SKM-1 treated with dmso at 0.1 percent for 144 hours (cell line): ENCODE data around the gene SNCAIP.
A peak's percentile ranks its signal among the peaks of the same experiment; 100 is the strongest.

Experiments used
- DNase-seq: peaks from one replicate; lab custom pipeline; 2025; ENCODE audit not compliant: unreplicated experiment; lab: John Stamatoyannopoulos, UW

SNCAIP gene

GRCh38 chr5:122394284-122394930 is 82.4 kb downstream of the SNCAIP start:
- DNase-seq: no peak

- DNase-seq: no peak
Measured at GRCh38 chr5:122398016-122398415, 86.0 kb downstream of the SNCAIP start.

DNA sequence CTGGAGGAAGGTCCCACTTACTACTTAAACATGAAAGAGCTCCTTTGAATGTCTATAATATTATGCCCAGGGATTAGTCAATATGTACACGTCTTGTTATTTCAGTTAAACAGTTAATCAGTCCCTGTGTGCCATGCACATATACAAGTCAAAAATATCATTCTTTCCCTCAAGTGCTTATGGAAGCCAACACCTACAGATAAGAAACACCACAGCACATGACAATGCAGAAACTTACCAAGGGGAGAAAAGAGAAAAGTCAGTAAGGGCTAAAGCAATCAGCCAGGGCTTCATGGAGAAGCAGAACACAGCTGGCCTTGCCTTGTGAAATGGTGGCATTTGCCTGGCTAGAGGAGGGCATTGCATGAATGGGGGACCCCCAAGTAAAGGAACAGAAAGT is 88.3 kb downstream of the SNCAIP start:
- DNase-seq: no peak

- DNase-seq: no peak
Measured at GRCh38 chr5:122400938-122401337, 88.9 kb downstream of the SNCAIP start.

DNA sequence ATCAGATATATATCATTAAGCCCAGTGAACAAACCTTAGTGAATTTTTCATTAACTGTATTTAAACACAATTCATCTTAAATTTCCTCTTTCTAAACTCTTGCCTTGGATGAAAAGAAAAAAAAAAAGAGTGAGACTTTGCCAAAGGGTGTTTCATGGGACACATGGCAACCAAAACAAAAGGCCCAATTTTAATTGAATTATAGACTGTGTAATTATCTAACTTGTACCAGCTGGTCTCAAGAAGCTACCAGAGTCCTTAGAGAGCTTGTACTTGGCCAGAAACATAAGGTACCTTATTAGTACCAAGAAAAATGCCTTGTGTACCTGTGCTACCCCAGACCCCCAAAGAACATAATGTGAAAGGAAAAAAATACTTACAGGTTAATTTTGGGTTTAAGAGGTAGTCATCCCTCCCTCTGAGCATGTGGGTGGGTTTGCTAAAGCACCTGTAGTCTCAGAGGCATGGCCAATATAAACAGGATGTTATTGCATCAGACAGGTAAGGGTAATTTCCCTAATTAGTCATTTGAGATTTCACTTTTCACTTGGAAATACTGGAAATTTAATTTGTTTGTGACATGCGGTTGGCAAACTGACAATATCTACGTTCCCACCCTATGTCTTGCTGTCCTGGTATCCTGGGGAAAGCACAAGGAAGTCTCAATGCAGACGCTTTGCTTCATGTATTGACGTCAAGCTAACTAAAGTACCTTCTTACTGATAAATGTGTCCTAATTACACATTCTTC is 90.1 kb downstream of the SNCAIP start:
- DNase-seq: no peak

DNA sequence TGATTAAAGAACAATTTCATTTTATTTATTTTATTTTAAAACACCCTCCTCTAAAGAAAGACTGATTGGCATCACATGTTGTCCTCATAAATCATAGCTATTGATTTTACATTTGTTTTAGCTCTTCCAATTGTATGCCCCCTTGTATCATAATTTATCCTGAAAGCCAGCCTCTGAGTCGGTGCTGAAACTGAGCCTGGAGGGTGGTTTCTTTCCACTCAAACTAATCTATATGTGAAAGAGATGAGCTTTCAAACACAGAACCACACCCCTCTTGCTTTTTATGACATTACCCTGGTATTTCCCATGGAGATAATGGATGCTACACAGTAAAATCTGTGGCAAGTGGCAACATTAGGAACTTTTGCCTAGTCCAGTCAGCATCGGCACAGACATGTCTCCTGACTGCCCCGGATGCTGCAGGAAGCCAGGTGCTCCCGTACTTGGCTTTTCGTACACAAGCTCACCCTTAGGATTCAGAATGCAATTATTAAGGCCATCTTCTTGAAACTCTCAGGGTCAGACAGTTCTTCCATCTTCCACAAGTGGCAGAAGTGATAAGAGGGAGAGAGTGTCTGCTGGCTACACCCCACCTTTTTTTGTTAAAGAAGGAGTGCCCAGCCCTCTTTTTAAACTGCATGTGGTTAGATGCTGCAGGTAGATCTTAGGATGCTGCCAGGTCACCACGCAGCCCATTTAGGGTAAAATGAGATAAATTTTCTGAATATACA is 91.1 kb downstream of the SNCAIP start:
- DNase-seq: no peak

DNA sequence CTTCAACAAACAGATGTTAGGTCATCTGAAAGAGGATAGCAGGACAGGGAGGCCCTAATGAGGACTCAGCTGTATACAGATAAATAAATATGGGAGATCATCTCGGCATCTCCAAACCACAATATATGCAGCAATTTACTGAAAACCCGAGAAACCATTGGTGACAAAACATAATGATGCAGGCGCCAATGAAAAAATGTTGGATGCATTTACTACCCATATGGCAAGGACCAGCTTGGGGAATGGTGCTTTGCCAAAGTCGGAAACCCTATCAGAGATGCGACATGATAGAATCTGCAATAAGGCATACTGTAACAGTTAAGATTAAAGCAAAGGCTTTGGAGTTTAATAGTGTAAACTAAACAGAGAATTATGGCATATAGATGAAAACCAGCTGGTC is 92.0 kb downstream of the SNCAIP start:
- no peak for DNase-seq

- no peak for DNase-seq
Measured at GRCh38 chr5:122404653-122405362, 92.8 kb downstream of the SNCAIP start.

- no peak for DNase-seq
Measured at GRCh38 chr5:122405751-122406150, 93.7 kb downstream of the SNCAIP start.

GRCh38 chr5:122406181-122406580 is 94.1 kb downstream of the SNCAIP start:
- no peak for DNase-seq

- no peak for DNase-seq
Measured at GRCh38 chr5:122408592-122409224, 96.7 kb downstream of the SNCAIP start.

DNA sequence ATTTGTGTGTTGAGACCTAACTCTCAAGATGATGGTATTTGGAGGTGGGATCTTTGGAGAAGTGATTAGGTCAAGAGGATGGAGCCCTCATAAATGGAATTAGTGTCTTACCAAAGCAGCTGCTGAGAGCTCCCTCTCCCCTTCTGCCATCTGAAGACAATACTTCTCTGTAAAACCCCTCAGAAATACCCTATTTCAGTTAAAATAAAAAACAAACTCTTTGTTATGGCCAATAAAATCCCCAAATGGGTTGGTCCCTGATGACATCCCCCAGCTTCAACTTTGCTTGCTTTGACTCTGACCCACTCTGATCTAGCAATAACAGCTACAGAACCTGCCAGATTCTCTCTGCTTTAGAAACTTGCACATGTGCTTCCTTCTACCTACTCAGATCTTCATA is 100.9 kb downstream of the SNCAIP start:
- DNase-seq: no peak

DNA sequence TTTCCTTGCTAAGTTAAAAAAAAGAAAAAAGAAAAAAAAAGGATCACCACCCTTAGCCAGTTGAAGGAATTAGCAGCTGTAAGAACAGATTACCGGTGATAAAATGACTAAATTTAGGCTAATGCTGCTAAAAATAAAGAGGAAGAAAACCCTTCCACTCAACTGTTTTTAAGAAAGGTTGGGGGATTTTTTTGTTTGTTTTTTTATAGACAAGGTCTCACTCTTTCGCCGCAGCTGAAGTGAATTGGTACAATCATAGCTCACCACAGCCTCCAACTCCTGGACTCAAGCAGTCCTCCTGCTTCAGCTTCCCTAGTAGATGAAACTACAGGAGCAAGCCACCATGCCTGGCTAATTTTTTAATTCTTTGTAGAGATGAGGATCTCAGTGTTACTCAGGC is 101.7 kb downstream of the SNCAIP start:
- DNase-seq: no peak

DNA sequence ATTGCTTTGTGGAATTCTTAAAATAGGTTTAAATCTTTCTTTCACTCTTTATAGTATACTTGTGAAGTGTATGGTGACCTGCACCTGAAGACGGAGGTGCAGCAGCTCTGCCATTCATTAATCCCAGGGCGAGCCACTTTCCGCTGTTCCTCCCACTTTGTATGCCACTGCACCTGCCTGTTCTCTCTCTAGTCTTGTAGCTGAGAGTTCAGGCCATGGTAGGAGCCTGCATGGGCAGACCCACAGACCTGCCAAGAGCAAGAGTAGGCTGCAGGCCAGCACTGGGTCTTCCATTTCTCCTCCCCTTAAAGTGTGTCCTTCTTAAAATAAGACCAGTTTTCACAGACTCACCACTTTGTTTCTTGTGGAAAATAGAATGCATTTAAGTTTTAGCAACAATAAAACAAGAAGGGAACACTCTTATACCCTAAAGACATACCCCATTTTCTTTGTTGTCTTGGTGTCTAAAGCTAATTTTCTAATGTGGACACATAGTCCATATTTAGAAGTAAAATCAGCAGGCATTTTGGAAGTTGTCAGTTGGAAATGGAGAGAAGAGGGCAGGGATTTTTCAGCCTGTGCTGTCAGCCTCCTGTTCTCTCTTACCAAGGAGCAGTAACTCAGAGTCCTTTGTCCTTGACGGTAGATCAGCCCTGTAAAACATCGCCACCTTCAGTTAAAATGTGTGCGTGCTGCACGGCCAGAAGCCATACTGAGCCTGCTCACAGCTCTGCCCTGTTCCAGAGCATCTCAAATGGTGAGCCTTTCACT is 103.2 kb downstream of the SNCAIP start:
- DNase-seq: peak; percentile 33

DNA sequence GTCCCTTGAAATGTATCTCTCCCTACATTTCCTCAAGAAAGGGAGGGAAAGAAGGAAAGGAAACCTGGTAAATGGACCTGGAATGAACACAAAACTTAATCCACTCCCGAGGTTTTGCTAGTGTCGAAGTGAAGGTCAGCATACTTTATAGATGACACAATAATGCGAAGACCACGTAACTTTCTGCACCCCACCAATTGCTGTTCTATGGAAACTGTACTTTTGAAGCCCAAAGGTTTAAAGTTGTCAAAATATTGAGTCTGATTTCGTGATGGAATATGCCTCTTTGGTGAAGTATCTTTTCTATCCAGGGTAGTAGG is 103.7 kb downstream of the SNCAIP start:
- no peak for DNase-seq

DNA sequence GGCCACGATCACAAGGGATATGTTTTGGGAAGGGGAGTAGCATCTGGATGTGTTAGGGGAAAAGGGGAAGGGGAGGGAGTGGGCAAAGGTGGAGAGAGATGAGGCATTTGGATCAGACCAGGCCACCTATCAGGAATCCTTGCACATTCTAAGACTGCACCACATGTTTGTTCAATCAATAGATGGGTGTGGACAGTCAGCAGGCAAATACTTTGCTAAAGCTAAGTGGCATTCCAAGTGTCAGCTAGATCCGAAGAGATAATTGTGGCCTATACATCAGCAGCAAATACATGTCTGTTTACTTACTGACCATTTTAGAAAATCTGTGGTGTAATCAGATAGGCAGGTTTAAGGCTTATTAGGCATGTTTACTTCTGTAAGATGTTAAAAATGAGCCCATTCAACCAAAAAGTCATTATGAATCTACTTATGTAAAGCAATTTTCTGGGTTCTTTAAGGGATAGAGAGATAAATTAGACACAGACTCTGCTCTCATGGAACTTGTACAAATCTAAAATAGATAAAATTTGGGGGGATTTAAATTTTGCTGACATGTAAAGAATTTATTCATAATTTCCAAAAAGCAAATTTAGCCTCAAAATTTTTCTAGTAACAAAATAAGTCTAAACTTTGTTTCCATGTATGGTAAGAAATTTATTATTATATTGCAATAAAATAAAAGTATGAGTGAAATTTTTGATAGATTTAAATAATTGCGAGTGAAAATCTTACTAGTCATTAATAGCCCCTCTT is 107.3 kb downstream of the SNCAIP start:
- DNase-seq: no peak

GRCh38 chr5:122420091-122420490 is 108.1 kb downstream of the SNCAIP start:
- DNase-seq: no peak

DNA sequence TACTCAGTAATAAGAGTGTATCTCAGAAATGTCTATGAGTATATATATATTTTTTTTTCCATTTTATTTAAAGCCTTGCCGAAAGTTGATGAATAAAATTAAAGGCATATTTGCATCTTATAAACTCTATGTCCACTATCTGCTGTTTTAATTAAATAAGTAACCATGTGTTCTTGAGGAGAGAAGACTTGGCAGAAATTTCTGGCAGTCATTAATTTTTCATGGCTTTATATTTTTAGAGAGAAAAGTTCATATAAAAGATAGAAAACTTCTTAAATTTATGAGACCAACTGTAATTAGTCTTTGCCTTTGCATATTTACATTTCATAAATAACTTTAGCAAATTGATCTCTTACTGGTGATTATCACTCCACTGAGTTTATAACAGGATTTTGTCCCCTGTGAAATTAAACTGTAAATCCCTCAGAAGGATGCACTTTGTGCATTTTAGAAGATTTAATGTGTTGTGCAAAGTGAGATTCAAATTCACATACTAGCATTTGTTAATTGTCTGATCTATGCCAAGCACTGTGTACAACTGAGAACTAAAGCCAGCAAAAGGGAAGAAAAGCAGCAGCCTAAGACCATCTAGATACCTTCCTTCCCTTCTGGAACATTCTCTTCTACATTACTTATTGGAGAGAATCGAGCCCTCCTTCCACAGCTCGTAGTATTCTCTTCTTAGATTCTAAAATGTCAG is 108.7 kb downstream of the SNCAIP start:
- DNase-seq: no peak
